ENCODE data around the gene SLC44A1. TPM values are rescaled to one million over a fixed set of nuclear protein-coding genes. Genes with fewer than 3 reads are reported as not detected.

The SLC44A1 gene
- total RNA-seq, 2 experiments from 2014 or later: 12.4 to 13.8 TPM

DNA sequence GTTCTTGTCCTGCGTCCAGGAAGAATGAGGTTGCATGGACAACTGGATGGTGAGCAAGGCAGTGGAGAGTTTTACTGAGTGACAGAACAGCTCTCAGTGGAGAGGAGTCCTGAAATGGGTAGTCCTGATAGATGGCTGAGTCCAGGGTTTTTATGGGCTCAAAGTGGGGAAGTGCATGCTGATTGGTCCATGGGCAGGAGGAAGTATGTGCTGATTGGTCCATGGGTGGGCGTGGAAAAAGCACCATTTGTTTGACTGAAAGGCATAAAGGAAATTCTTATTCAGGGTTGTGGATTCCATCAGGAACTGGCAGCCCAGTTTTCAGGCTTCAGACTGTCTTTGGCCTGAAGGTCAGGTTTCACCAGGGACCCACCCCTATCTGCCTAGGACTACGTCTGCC is 214.0 kb downstream of the SLC44A1 start:
- Mint-ChIP-seq H3K9me3 (peaks cover 8% of the 10 kb centered on the region), H3K27me3 (peaks cover 5% of the 10 kb centered on the region), H3K36me3 (peaks cover 9% of the 10 kb centered on the region), H3K4me1 (no peaks in the 10 kb centered on the region), H3K4me3 (no peak overlapping the region), H3K27ac (no peak overlapping the region)
- no peak for ATAC-seq (ENCODE audit: low read depth)
- POLR2A ChIA-PET: no interaction called here
- no peak for DNase-seq

DNA sequence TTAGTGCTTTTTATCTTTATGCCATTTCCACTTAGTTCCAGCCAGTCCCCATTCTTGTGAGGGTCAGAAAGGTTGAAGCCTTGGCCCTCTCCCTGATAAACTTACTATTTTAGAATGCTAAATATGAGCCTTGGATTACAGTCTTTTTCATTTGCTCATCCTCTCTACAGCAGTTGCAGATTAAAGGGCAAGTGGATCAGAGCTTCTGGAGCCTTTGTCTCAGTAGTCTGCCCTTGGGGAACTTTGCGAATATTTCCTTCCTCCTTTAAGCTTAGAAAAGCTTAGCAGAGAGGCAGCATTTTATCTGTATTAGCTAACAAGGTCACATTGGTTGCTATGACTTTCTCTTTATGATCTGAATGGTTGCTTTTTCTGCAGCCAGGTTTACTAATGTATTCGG is 214.9 kb downstream of the SLC44A1 start:
- ATAC-seq (ENCODE audit: low read depth): no peak

DNA sequence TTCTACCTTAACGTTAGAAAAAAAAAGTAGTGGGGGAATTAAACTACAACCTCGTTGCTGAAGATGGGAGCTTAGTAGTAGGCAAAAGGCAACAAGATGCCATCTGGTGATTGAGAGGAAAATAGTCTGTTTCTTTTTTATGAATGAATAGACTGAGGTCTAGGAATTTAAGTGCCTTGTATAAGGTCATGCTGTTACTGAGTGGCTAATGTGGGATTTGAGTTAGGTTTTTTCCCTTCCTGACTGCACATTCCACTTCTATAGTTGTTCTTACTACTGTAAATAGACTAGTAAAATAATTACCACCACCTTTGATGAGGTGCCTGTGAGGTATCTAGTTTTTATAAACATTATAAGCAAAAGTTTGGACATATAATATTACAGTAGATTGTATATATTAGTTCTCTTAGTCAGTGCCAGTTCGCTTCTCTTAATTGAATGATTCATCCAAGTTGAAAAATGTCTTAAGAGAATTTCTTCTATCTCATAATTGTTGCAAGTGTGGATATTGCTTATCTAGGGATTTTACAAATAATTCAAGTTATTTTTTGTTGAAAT is 222.5 kb downstream of the SLC44A1 start:
- no peak for ATAC-seq (ENCODE audit: low read depth)
- POLR2A ChIA-PET: no interaction called here
- Mint-ChIP-seq H3K4me1 (no peaks in the 10 kb centered on the region), H3K27me3 (no peaks in the 10 kb centered on the region), H3K4me3 (no peak overlapping the region), H3K9me3 (peaks cover 2% of the 10 kb centered on the region), H3K36me3 (peaks cover 37% of the 10 kb centered on the region), H3K27ac (no peak overlapping the region)
- DNase-seq: no peak

More for the DNA sequence above, 214.9 kb downstream of the SLC44A1 start:
- Mint-ChIP-seq H3K4me1 (no peaks in the 10 kb centered on the region), H3K9me3 (peaks cover 8% of the 10 kb centered on the region), H3K27ac (no peak overlapping the region), H3K27me3 (peaks cover 5% of the 10 kb centered on the region), H3K4me3 (no peak overlapping the region), H3K36me3 (peaks cover 12% of the 10 kb centered on the region)
- no peak for DNase-seq
- POLR2A ChIA-PET: no interaction called here

DNA sequence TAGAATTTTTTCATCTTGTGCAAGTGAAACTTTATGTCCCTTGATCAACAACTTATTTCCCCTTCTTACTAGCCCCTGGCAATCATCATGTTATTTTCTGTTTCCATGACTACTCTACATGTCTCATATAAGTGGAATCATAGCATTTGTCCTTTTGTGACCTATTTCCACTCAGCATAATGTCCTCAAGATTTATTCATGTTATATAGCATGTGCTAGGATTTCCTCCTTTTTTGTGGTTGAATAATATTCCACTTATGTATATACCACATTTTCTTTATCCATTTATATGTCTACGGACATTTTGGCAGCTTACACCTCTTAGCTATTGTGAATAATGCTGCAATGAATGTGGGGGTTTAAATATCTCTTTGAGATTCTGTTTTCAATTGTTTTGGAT is 224.4 kb downstream of the SLC44A1 start:
- ATAC-seq (ENCODE audit: low read depth) (no peak), DNase-seq (no peak)
- Mint-ChIP-seq H3K36me3 (peaks cover 37% of the 10 kb centered on the region), H3K4me1 (no peaks in the 10 kb centered on the region), H3K9me3 (peaks cover 2% of the 10 kb centered on the region), H3K4me3 (no peak overlapping the region), H3K27ac (no peak overlapping the region), H3K27me3 (no peaks in the 10 kb centered on the region)
- POLR2A ChIA-PET: no interaction called here

DNA sequence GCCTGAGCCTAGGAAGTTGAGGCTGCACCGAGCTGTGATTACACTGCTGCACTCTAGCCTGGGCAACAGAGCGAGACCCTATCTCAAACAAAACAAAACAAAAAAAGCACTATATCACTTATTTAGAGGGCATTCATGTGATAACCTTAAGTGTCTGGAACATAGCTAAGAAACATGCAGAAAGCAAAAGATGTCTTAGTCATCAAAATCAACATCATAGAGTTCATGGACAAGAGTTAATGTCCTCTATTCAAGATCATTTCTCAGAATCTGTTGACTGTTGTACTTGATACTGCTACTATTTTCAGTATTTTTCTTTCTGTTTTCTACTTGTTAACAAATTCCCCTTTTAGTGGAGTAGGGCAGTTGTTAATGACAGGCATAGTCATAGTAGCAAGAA is 228.8 kb downstream of the SLC44A1 start:
- no peak overlapping the region for H3K4me3 Mint-ChIP-seq
- no peak for DNase-seq
- POLR2A ChIA-PET: no interaction called here
- H3K4me1 Mint-ChIP-seq: no peaks in the 10 kb centered on the region
- ATAC-seq (ENCODE audit: low read depth): no peak
- H3K27ac Mint-ChIP-seq: no peak overlapping the region
- peaks cover 16% of the 10 kb centered on the region for H3K36me3 Mint-ChIP-seq
- no peaks in the 10 kb centered on the region for H3K27me3 Mint-ChIP-seq
- peaks cover 2% of the 10 kb centered on the region for H3K9me3 Mint-ChIP-seq

DNA sequence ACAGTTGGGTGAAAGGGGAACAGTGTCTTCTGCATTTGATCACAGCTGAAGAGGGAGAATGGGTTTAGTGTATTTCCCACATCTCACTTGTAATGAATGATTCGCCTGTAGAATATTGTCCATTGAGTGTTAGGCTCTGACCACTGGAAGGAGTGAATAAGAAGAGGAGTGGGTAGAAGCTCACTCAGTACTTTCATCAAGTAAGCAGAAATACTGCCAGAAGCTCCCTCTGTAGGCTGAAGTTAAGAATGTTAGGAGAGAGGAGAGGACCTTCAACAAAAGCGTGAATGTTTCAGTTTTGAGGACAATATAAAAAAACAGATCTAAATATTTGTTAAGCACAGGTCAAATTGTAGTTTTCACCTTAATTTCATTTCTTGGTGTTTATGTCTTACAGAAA is 230.9 kb downstream of the SLC44A1 start:
- Mint-ChIP-seq H3K4me1 (no peaks in the 10 kb centered on the region), H3K9me3 (no peaks in the 10 kb centered on the region), H3K27me3 (peaks cover 2% of the 10 kb centered on the region), H3K27ac (no peak overlapping the region), H3K4me3 (no peak overlapping the region), H3K36me3 (peaks cover 5% of the 10 kb centered on the region)
- POLR2A ChIA-PET: no interaction called here
- DNase-seq (no peak), ATAC-seq (ENCODE audit: low read depth) (no peak)

DNA sequence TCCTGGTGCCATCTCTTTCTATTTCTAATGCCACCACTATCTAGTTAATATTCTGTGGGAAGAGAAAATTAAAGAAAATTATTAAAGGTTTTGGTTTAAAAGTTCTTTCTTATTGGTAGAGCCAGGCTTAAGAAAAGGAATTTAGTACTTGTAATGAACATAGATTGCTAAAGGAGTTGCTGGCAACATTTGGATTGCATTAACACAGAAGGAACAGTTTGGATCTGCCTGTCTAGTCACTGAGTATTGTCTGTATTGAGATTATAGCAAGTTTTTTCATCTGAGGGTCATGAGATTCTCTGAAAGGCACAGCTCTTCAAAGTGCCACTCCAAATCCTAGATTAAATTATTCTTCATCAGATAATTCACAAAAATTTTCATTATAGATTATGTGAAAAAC is 235.4 kb downstream of the SLC44A1 start:
- H3K36me3 Mint-ChIP-seq: peaks cover 4% of the 10 kb centered on the region
- no peaks in the 10 kb centered on the region for H3K9me3 Mint-ChIP-seq
- no peak overlapping the region for H3K27ac Mint-ChIP-seq
- no peaks in the 10 kb centered on the region for H3K4me1 Mint-ChIP-seq
- POLR2A ChIA-PET: interaction anchor here (0.6 kb wide), 1 partner anchor 37 kb away, joined by 4 read pairs; no protein-coding TSS in a partner anchor
- H3K4me3 Mint-ChIP-seq: no peak overlapping the region
- peaks cover 2% of the 10 kb centered on the region for H3K27me3 Mint-ChIP-seq
- DNase-seq (no peak), ATAC-seq (ENCODE audit: low read depth) (no peak)

DNA sequence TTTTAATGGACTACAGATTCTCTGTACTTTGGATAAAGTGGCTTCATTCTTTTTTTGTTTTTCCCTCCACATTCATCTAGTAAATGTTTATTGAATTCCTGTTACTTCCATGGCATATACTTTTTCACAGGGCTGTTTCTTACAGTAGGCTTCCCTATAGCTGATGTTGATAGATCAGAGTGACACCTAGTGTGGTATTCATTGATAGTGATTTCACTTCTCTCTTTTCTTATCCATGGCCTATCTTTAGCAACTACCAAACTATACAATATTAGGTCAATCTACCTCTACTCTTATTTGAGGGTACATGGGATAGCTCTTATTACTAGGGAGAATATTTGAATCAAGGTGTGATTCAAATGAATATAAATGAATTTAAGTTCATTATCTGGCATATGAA is 239.2 kb downstream of the SLC44A1 start:
- Mint-ChIP-seq H3K27ac (no peak overlapping the region), H3K4me3 (no peak overlapping the region), H3K27me3 (peaks cover 2% of the 10 kb centered on the region), H3K9me3 (no peaks in the 10 kb centered on the region), H3K36me3 (peaks cover 11% of the 10 kb centered on the region), H3K4me1 (no peaks in the 10 kb centered on the region)
- DNase-seq (no peak), ATAC-seq (ENCODE audit: low read depth) (no peak)
- POLR2A ChIA-PET: no interaction called here

DNA sequence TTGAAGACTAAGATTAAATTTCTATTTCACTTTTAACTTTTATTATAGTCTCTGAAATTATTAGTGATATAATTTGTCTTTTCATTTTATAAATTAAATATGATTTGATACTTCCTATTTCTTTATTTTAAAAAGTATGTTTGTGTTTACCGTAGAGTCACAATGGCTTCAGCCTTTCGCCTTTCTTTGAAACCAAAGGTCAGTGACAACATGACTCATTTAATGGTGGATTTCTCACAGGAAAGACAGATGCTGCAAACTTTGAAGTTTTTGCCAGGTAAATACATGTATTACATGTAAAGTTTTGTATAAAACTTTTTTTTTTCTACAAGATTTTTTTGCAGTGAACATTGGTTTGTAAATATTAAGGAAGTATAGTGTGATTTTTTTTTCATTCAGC is 239.8 kb downstream of the SLC44A1 start:
- peaks cover 11% of the 10 kb centered on the region for H3K36me3 Mint-ChIP-seq
- no peaks in the 10 kb centered on the region for H3K9me3 Mint-ChIP-seq
- H3K4me1 Mint-ChIP-seq: no peaks in the 10 kb centered on the region
- ATAC-seq (ENCODE audit: low read depth) (no peak), DNase-seq (no peak)
- H3K27ac Mint-ChIP-seq: no peak overlapping the region
- POLR2A ChIA-PET: no interaction called here
- no peaks in the 10 kb centered on the region for H3K27me3 Mint-ChIP-seq
- H3K4me3 Mint-ChIP-seq: no peak overlapping the region

DNA sequence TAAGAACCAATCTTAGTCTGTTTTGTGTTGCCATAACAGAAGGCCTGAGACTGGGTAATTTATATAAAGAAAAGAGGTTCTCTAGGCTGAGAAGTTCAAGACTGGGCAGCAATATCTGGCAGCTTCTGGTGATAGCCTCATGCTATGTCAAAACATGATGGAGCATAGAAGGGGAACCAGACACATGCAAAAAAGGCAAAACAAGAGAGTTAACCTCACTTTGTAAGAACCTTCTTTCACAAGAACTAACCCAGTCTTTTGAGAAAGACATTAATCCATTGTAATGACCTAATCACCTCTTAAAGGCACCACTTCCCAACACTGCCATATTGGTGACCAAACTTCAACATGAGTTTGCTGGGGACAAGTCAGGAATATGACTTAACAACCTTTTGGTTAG is 240.7 kb downstream of the SLC44A1 start:
- no peak for ATAC-seq (ENCODE audit: low read depth)
- Mint-ChIP-seq H3K4me1 (no peaks in the 10 kb centered on the region), H3K27me3 (no peaks in the 10 kb centered on the region), H3K36me3 (peaks cover 11% of the 10 kb centered on the region), H3K9me3 (no peaks in the 10 kb centered on the region), H3K27ac (no peak overlapping the region), H3K4me3 (no peak overlapping the region)
- DNase-seq: no peak
- POLR2A ChIA-PET: no interaction called here

Other genes starting within 250 kb of the SLC44A1 start
- 1 to 10 TPM; 4.8 to 4.9 TPM for gene FSD1L, start 203.4 kb downstream of the SLC44A1 start, total RNA-seq

Data from activated naive CD8-positive, alpha-beta T cell treated with anti-CD3 and anti-CD28 coated beads, Interleukin-2, amount 10 ng/mL, durations not matched to agents 7 days and 5 days (primary cell).